ENCODE measurements around the gene PODXL. TPM values are rescaled to one million over a fixed set of nuclear protein-coding genes. Genes with fewer than 3 reads are reported as not detected.
"Not testable (repeated sequence)": the region's sequence is repeated elsewhere in the genome, so short reads cannot be mapped to it uniquely, and the experiment has no call there.

The PODXL gene
- polyA plus RNA-seq, 2 donors: 3.4 to 3.5 TPM

- Histone ChIP-seq H3K27ac (ENCODE audit: low read depth in 2 of 2, low read length in 1 of 2) (no peak overlapping the region), H3K36me3 (ENCODE audit: control insufficient read depth in 2 of 2, insufficient read depth in 2 of 2, low read length in 1 of 2) (no peaks in the 10 kb centered on the region), H3K9me3 (ENCODE audit: control insufficient read depth in 2 of 2, insufficient read depth in 1 of 2, low read depth in 1 of 2, low read length in 1 of 2) (no peaks in the 10 kb centered on the region), H3K4me1 (ENCODE audit: control insufficient read depth in 2 of 2, insufficient read depth in 2 of 2, low read length in 1 of 2) (no peaks in the 10 kb centered on the region), H3K4me3 (ENCODE audit: low read depth in 1 of 2, low read length in 2 of 2) (no peak overlapping the region), H3K27me3 (ENCODE audit: control insufficient read depth in 1 of 2, insufficient read depth in 2 of 2, low read length in 2 of 2) (no peaks in the 10 kb centered on the region)
- 16 to 17% methylated on average over 14 of the region's 14 CpGs for WGBS, 2 donors
These were observed 48.7 kb downstream of the PODXL start for GRCh38 chr7:131507592-131508331.

- H3K9me3 ChIP-seq (ENCODE audit: control insufficient read depth in 2 of 2, insufficient read depth in 1 of 2, low read depth in 1 of 2, low read length in 1 of 2): no peaks in the 10 kb centered on the region
- no peaks in the 10 kb centered on the region for H3K27me3 ChIP-seq (ENCODE audit: control insufficient read depth in 1 of 2, insufficient read depth in 2 of 2, low read length in 2 of 2)
- H3K36me3 ChIP-seq (ENCODE audit: control insufficient read depth in 2 of 2, insufficient read depth in 2 of 2, low read length in 1 of 2): no peaks in the 10 kb centered on the region
- 71 to 79% methylated on average over 18 of the region's 18 CpGs for WGBS, 2 donors
- H3K27ac ChIP-seq (ENCODE audit: low read depth in 2 of 2, low read length in 1 of 2): no peak overlapping the region
- no peaks in the 10 kb centered on the region for H3K4me1 ChIP-seq (ENCODE audit: control insufficient read depth in 2 of 2, insufficient read depth in 2 of 2, low read length in 1 of 2)
- no peak overlapping the region for H3K4me3 ChIP-seq (ENCODE audit: low read depth in 1 of 2, low read length in 2 of 2)
These were observed 49.8 kb downstream of the PODXL start for GRCh38 chr7:131506597-131506996.

GRCh38 chr7:131505636-131506557 is 50.5 kb downstream of the PODXL start:
- Histone ChIP-seq H3K4me3 (ENCODE audit: low read depth in 1 of 2, low read length in 2 of 2) (no peak overlapping the region), H3K27ac (ENCODE audit: low read depth in 2 of 2, low read length in 1 of 2) (no peak overlapping the region), H3K4me1 (ENCODE audit: control insufficient read depth in 2 of 2, insufficient read depth in 2 of 2, low read length in 1 of 2) (no peaks in the 10 kb centered on the region), H3K36me3 (ENCODE audit: control insufficient read depth in 2 of 2, insufficient read depth in 2 of 2, low read length in 1 of 2) (no peaks in the 10 kb centered on the region), H3K27me3 (ENCODE audit: control insufficient read depth in 1 of 2, insufficient read depth in 2 of 2, low read length in 2 of 2) (no peaks in the 10 kb centered on the region), H3K9me3 (ENCODE audit: control insufficient read depth in 2 of 2, insufficient read depth in 1 of 2, low read depth in 1 of 2, low read length in 1 of 2) (no peaks in the 10 kb centered on the region)
- WGBS, 2 donors: 86 to 88% methylated on average over 30 of the region's 30 CpGs

- not testable (repeated sequence) for H3K27me3 ChIP-seq (ENCODE audit: control insufficient read depth in 1 of 2, insufficient read depth in 2 of 2, low read length in 2 of 2); H3K4me1 ChIP-seq (ENCODE audit: control insufficient read depth in 2 of 2, insufficient read depth in 2 of 2, low read length in 1 of 2); H3K36me3 ChIP-seq (ENCODE audit: control insufficient read depth in 2 of 2, insufficient read depth in 2 of 2, low read length in 1 of 2); H3K27ac ChIP-seq (ENCODE audit: low read depth in 2 of 2, low read length in 1 of 2); H3K4me3 ChIP-seq (ENCODE audit: low read depth in 1 of 2, low read length in 2 of 2); H3K9me3 ChIP-seq (ENCODE audit: control insufficient read depth in 2 of 2, insufficient read depth in 1 of 2, low read depth in 1 of 2, low read length in 1 of 2)
- 77 to 82% methylated on average over 8 of the region's 8 CpGs for WGBS, 2 donors
These were observed 51.3 kb downstream of the PODXL start for GRCh38 chr7:131505037-131505620.

- 83 to 87% methylated on average over 12 to 14 of the region's 14 CpGs for WGBS, 2 donors
- H3K9me3 ChIP-seq (ENCODE audit: control insufficient read depth in 2 of 2, insufficient read depth in 1 of 2, low read depth in 1 of 2, low read length in 1 of 2): no peaks in the 10 kb centered on the region
- H3K27ac ChIP-seq (ENCODE audit: low read depth in 2 of 2, low read length in 1 of 2): no peak overlapping the region
These were observed 52.1 kb downstream of the PODXL start for GRCh38 chr7:131504157-131504899.

GRCh38 chr7:131503639-131504038 is 52.8 kb downstream of the PODXL start:
- Histone ChIP-seq H3K9me3 (ENCODE audit: control insufficient read depth in 2 of 2, insufficient read depth in 1 of 2, low read depth in 1 of 2, low read length in 1 of 2) (no peaks in the 10 kb centered on the region), H3K36me3 (ENCODE audit: control insufficient read depth in 2 of 2, insufficient read depth in 2 of 2, low read length in 1 of 2) (no peaks in the 10 kb centered on the region), H3K4me3 (ENCODE audit: low read depth in 1 of 2, low read length in 2 of 2) (no peak overlapping the region), H3K27ac (ENCODE audit: low read depth in 2 of 2, low read length in 1 of 2) (no peak overlapping the region), H3K27me3 (ENCODE audit: control insufficient read depth in 1 of 2, insufficient read depth in 2 of 2, low read length in 2 of 2) (no peaks in the 10 kb centered on the region), H3K4me1 (ENCODE audit: control insufficient read depth in 2 of 2, insufficient read depth in 2 of 2, low read length in 1 of 2) (no peaks in the 10 kb centered on the region)
- WGBS, 2 donors: 54 to 63% methylated on average over 6 of the region's 6 CpGs

More at GRCh38 chr7:131504157-131504899, 52.1 kb downstream of the PODXL start:
- H3K36me3 ChIP-seq (ENCODE audit: control insufficient read depth in 2 of 2, insufficient read depth in 2 of 2, low read length in 1 of 2): no peaks in the 10 kb centered on the region
- no peaks in the 10 kb centered on the region for H3K27me3 ChIP-seq (ENCODE audit: control insufficient read depth in 1 of 2, insufficient read depth in 2 of 2, low read length in 2 of 2)
- no peaks in the 10 kb centered on the region for H3K4me1 ChIP-seq (ENCODE audit: control insufficient read depth in 2 of 2, insufficient read depth in 2 of 2, low read length in 1 of 2)
- H3K4me3 ChIP-seq (ENCODE audit: low read depth in 1 of 2, low read length in 2 of 2): no peak overlapping the region

GRCh38 chr7:131502810-131503508 is 53.5 kb downstream of the PODXL start:
- Histone ChIP-seq H3K36me3 (ENCODE audit: control insufficient read depth in 2 of 2, insufficient read depth in 2 of 2, low read length in 1 of 2) (no peaks in the 10 kb centered on the region), H3K27ac (ENCODE audit: low read depth in 2 of 2, low read length in 1 of 2) (no peak overlapping the region), H3K27me3 (ENCODE audit: control insufficient read depth in 1 of 2, insufficient read depth in 2 of 2, low read length in 2 of 2) (no peaks in the 10 kb centered on the region), H3K9me3 (ENCODE audit: control insufficient read depth in 2 of 2, insufficient read depth in 1 of 2, low read depth in 1 of 2, low read length in 1 of 2) (no peaks in the 10 kb centered on the region), H3K4me1 (ENCODE audit: control insufficient read depth in 2 of 2, insufficient read depth in 2 of 2, low read length in 1 of 2) (no peaks in the 10 kb centered on the region), H3K4me3 (ENCODE audit: low read depth in 1 of 2, low read length in 2 of 2) (no peak overlapping the region)
- WGBS, 2 donors: 49 to 62% methylated on average over 9 of the region's 9 CpGs

- Histone ChIP-seq H3K4me1 (ENCODE audit: control insufficient read depth in 2 of 2, insufficient read depth in 2 of 2, low read length in 1 of 2) (no peaks in the 10 kb centered on the region), H3K36me3 (ENCODE audit: control insufficient read depth in 2 of 2, insufficient read depth in 2 of 2, low read length in 1 of 2) (no peaks in the 10 kb centered on the region), H3K4me3 (ENCODE audit: low read depth in 1 of 2, low read length in 2 of 2) (no peak overlapping the region), H3K27ac (ENCODE audit: low read depth in 2 of 2, low read length in 1 of 2) (no peak overlapping the region), H3K27me3 (ENCODE audit: control insufficient read depth in 1 of 2, insufficient read depth in 2 of 2, low read length in 2 of 2) (no peaks in the 10 kb centered on the region), H3K9me3 (ENCODE audit: control insufficient read depth in 2 of 2, insufficient read depth in 1 of 2, low read depth in 1 of 2, low read length in 1 of 2) (no peaks in the 10 kb centered on the region)
- WGBS, 2 donors: 81 to 82% methylated on average over 14 of the region's 14 CpGs
These were observed 54.3 kb downstream of the PODXL start for GRCh38 chr7:131501930-131502685.

All from esophagus (tissue), 2 donors.